HG03135 (cell line): ENCODE data around the gene DLGAP1.

ENCODE experiments used
- ATAC-seq: cut with Tn5 transposase; IDR thresholded peaks from one replicate; pipeline ENCODE4 v1.9.1; 2021; ENCODE audit warnings: mild to moderate bottlenecking, moderate library complexity; ENCODE audit not compliant: unreplicated experiment

The DLGAP1 gene

DNA sequence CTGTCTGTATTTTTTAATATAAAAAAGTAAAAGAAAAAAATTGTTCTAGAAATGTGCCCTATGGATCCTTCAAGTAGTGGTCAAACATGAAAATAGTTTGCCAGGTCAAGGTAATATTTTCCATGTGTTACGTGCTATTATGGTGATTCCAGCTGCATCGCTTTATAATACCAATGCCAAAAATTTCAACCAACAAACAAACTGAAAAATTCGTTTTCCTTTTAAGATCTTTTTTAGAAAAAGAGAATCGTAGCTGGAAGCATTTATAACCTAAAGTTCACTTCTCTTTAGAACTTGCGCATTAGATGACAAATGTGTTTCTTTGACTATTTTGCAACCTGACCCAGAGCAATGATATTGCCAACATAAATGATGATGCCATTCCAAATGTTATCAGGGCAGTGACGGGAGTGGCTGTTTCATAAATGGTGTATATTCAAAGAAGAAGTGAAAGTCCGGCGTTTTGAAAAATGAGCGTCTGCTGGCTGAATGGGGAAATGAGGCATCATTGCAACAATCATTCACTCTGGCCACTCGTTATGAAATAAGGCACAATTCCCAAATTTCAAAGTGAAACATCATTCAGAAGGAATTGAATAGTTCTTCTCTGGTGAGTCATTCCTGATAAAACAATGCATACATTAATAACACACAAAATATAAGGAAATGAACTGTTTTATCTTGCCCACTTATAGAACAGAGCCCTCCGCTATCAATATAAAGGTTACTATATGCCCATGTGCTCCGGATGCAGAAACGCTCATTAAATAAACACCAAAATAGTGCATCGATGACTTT lies 707.7 kb downstream of the DLGAP1 start:
- ATAC-seq: no peak

DNA sequence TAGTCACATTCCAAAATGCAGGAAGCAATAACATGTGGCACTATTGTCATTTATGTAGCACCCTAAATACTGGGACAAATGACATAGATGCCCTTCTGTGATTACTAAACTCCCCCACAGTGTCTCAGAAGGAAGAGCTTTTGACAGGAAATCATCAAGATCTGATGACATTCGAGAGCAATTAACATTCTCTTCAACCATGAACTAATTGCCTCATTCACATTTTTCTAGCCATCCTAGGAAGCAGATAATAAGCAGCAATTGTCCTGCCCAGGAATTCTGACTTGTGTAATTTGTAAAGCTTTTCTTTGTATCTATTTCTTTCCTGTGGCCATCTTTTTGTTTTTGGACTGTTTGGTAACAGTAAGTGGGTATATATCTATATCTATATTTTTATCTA lies 712.6 kb downstream of the DLGAP1 start:
- ATAC-seq: no peak

DNA sequence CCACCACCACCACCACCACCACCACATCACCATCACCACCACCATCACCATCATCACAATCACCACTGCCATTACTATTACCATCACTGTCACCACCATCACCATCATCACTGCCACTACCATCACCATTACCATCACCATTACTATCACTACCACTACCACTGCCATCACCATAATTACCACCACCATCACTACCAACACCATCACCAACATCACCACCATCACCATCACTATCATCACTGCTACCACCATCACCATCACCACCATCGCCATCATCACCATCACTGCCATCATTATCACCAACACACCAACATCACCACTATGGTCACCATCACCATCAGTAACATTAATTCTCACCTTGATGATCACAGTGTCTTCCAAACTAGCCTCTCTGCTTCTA lies 713.8 kb downstream of the DLGAP1 start:
- ATAC-seq: no peak

DNA sequence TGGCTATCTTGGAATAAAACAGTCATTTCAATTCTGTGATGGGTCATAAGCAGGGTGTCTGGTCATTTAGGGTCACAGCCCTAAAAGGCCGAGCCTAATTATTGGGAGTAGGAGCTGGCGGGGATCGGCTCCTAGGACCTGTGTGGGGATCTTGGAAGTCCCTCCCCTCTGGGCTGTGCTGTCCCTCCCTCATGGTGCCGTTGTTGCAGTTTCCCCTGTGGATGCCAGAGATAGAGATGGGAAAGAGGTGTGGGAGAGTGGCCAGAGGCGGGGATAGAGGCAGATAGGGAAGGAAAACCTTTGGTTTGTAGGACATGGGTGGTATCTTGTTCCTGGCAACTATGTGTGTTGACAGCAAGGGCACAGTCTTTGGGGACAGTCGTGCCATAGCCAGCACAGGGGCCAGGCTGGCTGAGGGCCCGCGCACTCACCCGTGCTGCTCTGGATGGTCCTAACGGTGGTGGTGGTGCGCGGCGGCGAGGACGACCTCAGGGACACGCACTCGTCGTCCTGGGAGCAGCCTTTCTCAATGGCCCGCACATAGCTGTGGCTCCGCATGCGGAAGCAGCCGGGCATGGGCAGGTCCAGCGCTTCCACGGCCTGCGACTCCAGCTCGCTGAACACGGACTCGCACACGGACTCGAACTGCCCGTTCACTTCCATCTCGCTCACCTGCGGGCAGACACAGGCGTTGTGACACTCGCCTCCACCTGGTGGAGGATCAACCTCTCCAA lies 726.2 kb downstream of the DLGAP1 start:
- no peak for ATAC-seq

DNA sequence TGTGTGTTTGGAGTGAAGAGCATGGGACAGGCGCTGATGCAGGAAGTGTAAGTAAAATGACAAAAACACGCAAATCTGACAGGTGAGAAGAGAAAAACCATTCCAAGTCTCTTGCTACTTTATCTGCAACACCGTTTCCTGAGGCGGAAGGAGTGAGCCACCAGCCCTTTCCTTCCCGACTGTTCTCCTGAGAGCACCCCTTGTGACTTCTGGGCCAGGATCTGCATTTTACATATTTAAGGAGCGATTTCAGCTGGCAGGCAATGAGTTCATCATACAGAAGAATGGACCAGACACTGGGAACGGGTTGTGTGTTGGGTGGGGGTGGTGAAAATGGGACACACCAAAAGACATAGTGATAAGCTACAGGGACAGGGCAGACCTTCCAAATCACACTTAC lies 727.8 kb downstream of the DLGAP1 start:
- ATAC-seq: no peak

DNA sequence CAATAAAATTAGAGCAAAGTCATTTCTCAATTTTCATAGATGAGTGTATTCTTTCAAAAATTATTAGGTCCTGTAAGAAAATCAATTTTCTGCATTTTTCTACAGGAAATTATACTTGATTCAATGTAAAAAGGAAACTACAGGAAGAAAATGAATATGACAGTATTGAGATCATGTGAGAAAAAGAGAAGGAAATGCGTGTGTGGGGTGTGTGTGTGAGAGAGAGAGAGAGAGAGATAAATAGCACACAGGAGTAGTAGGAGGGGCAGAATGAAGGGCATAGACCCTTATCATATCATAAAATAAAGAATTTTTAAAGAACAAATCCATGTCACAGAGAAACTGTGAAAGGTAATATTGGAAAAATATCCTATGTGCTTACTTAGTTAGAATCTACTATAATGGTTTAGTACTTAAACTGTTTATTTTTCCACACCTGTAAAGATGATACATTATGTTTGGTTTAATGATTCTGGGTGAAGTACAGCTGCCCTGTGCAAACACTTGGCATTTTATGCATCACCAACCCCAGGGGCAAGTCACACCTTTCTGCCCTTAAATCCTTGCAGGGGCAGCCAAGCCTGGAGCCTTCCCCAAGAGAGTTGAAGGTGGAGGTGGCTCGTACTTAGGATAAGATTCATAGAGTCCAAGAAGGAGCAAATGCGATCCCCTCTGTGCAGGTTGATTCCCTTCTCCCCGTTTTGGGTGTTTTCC lies 728.7 kb downstream of the DLGAP1 start:
- ATAC-seq: no peak

DNA sequence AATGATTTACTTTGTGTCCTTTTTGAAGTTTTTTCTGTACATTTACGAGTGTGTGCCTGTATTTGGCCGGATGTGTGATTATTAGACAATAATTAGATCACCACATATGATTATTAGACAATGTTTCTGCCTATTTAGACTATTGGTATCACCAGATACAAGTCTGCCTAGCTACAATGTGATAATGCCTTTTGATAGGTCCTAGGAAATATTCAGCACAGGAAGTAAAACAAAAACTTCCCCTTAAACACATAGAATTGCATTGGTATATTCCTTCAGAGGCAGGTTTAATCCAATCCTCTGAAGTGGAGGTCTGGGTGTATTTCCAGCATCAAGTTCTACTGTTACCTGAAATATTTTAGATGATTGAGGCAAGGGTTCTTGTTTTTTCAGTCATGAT lies 730.0 kb downstream of the DLGAP1 start:
- ATAC-seq: no peak

DNA sequence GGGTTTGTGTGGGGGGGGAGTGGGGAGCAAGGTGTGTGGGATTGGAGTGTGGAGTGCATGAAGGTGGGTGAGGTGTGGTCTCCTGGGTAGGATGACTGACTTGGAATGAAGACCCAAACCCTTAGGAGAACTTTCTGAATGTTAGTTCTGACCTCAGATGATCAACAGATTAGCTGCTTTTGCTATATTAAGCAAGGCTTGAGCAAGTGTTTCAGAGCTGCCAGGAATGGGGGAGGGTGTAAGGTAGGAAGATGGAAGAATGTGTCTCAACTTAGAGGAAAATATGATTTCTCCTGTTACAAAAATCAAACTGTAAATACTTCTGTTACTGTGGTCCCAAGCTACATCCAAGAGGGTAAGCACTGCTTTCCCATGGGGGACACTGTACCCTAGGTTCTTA lies 731.6 kb downstream of the DLGAP1 start:
- no peak for ATAC-seq

DNA sequence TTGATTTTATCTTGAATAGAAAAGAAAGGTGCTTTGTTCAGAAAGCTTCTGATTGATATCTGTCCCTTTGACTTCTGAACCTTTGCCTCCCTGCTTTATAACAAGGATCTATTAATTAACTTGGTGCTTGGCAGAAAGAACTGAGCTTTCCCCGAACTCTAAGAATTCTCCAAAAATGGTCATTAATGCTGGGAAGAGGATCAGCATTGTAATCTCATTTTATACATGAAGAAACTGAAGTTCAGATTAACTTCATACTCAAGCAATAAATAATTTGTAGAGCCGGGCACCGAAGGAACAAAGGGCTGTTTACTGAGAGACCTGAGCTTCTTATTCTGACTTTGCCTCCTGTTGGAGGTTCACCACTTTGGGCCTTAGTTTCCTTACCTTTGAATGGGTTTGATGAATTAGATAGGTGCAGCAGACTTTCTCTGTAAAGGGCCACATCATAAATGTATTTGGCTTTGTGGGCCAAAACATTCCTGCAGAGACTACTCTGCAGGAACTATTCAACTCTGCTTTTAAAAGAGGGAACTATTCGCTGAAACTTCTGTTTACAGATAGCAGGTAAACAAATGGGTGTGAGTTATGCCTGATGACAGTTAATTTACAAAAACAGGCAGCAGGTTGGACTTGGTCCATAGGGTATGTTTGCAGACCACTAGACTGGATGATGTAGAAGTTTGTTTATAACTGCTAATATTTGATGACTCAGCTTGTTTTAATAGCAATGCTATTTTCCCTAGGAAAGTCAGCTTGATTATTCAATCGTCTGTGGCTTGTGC lies 732.3 kb downstream of the DLGAP1 start:
- no peak for ATAC-seq

DNA sequence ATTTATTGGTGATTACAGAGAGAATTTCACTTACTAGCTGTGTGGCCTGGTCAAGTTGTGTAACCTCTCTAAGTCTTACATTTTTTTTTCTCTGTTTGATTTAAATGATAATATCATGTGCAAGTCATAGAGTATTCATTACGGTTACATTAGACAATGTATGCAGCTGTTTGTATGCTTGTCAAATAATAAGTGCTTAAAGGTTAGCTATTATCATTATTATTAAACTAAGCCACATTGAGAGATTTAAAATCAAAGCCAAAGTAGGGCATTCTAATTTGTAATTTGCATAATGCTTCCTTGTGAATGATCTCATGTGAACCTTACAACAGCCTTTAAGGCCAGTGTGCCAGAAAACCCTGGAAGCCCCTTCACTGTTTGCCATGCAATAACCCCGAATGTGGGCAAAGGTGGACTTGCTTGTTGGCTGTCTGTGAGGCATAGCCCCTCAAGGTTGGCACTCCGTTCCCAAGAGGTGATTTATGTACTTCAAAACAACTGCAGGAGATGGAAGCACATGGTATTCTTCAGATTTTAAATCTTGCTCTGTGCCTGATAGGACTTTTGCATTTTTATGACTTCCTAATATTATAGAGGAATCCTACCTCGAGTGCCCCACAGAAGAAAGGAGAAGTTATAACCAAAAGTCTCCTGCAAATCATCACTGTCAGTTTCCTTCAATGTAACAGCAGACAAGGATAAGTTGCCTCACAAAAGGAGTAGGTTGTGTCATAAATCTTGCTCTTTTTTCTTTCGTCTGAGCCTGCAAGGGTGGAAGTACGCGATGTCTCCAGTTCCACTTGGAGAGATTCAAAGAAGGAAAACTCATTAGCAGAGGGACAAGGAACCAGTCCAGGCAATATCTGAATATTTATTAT lies 733.1 kb downstream of the DLGAP1 start:
- no peak for ATAC-seq

DNA sequence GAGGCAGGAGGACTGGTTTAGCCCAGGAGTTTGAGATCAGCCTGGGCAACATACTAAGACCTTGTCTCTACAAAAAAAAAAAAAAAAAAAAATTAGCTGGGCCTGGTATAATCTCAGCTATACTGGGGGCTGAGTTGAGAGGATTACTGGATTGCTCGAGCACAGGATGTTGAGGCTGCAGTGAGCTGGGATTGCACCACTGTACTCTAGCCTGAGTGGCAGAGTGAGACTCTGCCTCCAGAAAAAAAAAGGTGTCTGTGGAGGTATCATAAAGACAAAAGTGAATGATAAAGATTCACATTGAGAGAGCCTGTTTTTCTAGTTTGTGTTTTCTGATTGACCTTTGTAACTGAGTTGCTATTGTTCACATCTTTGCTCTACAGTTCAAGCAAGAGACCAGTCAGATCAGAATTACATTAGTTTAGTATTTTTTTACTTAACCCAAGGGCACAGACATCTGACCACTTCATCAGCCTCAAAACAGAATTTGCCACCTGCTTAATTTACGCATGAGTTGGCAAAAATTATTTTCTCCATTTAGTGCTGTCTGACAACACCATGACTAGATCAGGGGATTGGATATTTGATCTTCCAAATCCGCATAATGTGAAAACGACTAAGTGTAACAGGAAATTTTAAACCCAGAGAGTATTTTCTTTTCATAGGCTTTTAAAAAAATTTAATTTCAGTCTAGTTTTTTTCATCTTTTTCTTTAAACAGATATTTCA lies 734.1 kb downstream of the DLGAP1 start:
- ATAC-seq: no peak

DNA sequence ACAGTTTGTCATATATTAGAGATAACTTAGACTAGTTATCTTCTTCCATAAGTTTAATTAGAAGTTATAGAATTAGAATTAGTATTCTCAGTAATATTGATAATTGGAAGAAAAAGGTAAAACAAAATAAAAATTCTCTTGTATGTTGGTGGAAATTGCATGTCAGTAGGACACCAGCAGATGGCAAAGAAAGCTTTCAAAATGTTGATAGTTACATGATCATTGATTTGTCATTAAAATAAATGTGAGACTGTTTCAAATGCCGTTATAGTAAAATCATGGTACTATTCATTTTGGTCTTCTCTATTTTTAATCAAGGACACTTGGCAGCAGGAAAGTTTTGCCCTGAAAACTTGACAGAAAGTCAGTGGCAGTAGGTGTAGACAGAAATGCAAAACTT lies 734.9 kb downstream of the DLGAP1 start:
- no peak for ATAC-seq

DNA sequence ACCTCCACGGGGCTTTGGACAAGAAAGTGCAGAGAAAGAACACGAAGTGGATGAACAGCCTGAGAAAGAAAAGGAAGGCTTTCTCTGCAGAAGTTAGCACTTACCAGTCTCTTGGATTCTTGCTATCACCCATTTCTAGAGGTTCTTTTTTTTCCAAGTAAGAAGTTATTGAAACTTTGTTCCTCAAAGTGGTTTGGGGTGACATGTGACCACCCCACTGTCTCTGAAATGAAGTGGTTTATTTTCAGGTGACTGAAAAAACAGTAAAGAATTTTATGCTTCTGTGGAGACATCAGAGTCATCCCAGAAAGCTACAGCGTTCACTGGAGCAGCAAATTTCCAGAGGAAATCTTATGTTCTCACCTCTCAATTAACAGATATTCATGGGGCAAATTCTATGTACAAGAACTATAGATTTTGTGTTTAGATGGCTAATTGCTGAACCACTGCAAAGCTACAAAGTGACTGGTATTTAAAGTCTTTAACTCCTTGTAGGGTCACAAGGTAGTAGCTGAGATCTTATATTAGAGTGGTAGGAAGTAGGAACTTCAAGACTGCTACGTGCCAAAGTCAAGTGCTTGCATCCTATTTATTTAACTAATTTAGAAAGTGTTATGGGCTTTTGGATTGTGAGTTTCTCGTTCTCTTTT lies 737.6 kb downstream of the DLGAP1 start:
- ATAC-seq: no peak

DNA sequence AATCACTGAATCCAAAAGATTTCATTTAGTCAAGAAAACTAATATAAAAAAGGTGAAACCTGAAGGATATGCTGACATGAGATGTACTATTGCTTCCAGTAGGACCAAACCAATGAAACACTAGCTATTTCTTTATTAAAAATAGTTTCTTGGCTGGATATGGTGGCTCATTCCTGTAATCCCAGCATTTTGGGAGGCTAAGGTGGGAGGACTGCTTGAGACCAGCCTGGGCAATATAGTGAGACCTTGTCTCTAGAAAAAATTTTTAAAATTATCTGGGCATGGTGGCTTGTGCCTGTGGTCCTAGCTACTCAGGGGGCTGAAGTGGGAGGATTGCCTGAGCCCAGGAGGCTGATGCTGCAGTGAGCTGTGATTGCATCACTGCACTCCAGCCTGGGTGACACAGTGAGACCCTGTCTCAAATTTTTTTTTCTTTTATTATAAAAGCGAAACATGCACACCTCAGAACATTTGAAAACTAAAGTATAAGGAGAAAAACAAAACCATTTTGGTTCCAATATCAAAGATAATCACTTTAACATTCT lies 738.9 kb downstream of the DLGAP1 start:
- ATAC-seq: no peak

DNA sequence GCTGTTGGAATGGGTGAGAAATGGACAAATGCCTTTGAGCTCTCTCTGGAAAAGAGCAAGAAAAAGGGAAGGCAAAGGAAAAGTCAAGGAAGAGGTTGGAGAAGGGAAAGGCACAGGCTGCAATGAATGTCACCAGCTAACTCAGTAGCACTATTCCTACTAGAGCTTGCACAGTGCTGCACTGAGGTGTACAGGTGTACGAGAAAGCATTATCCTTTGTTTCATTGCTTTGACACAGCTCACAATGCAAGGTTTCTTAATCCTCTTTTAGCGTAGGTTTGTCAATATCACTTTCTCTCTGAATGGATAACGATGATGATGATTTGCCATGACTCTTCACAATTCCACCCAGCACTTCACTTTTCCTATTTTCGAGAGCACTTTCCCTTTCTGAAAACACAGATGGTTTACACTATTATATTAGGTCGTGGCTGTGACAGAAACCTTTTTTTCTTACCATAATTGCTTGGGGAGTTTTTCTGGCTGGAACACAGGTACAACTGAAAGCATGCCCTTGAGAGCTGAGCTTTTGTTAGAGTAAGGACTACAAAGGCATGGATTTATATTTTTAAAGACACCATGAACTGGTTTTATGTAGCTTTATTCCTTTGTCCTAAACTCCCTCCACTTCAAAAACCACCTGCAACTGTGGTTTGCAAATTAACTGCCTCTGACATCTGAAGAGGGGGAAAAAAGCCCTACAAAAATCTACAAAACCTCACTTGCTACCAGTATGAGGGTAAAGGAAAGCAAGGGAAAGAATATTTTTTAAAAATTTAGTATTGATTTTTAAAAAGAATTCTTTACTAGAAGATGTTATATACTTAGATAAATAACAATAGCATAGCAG lies 739.7 kb downstream of the DLGAP1 start:
- ATAC-seq: no peak

DNA sequence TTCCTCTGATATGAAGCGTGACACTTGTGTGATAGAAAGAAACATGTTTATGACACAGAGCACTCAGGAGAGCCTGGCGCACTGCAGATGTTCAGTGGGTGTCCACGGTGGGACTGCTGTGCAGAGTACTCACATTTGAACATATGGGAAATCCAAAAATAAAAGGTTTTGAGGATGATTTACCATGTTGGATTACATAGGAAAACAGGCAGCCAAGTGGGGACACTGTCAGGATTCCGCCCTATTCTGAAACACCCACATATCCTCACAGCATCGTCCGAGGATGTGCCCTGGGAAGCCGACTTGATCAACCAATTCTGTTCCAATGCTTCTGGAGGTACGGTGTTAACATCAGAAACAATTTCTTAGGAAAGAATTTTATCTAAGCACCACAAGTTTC lies 741.4 kb downstream of the DLGAP1 start:
- no peak for ATAC-seq

DNA sequence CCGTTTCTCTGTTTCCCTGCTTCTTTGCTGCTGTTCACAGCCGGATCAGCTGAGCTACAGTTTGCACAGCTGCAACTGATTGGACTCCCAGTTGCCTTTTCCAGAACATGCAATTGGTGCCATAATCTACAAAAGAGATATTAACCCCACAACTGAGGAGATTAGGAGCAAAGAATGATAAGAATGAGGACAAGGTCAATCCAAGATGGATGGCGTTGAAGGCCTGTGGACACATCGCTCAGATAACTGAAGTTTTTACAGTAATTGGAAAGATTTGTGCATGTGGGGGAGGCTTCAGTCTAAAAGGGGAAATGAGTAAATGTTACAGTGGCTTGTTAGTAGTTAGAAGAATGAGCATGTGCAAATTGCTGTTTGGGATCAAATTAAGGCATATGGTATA lies 741.9 kb downstream of the DLGAP1 start:
- no peak for ATAC-seq

DNA sequence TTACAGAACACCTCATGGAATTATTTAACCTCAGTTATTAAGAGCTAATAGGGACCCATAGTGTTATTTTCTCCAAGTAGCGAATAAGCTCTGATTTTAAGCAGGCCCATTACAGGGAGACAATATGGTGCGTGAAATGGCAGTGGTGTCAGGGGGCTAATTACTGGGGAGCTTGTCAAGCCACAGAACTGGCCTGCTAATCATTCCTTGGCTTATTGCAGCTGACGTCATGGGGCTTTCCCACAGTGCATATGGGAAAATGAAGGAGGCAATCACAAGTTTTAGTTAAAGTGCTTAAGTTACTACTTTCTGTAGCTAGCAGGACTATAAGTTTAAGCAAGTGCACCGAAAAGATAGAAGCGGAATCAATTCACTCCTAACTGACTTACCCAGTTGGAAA lies 742.6 kb downstream of the DLGAP1 start:
- ATAC-seq: no peak
